HepG2 (cell line): ENCODE results near the gene RARRES1.

Experiments
- CREB3 ChIP-seq: sonication (generic); formaldehyde crosslinking; IDR thresholded peaks from 2 replicates; pipeline ENCODE4 v1.5.0; 2020; ENCODE audit warnings: missing genetic modification reagents
- SSRP1 ChIP-seq: IDR thresholded peaks from 2 replicates; pipeline ENCODE4 v1.6.1; 2016; ENCODE audit warnings: control low read depth

- TF ChIP-seq CREB3 (CRISPR knock-in tag): no peak
- TF ChIP-seq SSRP1 (CRISPR knock-in tag): no peak
Measured at GRCh38 chr3:158745551-158745950, 13.3 kb upstream of the RARRES1 start.
